Measurements from ENCODE around the gene FUT1.
"Not testable (repeated sequence)": the region's sequence is repeated elsewhere in the genome, so short reads cannot be mapped to it uniquely, and the experiment has no call there.

FUT1 gene

GRCh38 chr19:48752496-48753365 lies at the start of gene FUT1:
Gene FUT1, minus strand, starts transcription at chr19:48752641. Its CDS starts 1,360 bp downstream, at chr19:48751281.
- peak; percentile 21 to 36 for DNase-seq

DNA sequence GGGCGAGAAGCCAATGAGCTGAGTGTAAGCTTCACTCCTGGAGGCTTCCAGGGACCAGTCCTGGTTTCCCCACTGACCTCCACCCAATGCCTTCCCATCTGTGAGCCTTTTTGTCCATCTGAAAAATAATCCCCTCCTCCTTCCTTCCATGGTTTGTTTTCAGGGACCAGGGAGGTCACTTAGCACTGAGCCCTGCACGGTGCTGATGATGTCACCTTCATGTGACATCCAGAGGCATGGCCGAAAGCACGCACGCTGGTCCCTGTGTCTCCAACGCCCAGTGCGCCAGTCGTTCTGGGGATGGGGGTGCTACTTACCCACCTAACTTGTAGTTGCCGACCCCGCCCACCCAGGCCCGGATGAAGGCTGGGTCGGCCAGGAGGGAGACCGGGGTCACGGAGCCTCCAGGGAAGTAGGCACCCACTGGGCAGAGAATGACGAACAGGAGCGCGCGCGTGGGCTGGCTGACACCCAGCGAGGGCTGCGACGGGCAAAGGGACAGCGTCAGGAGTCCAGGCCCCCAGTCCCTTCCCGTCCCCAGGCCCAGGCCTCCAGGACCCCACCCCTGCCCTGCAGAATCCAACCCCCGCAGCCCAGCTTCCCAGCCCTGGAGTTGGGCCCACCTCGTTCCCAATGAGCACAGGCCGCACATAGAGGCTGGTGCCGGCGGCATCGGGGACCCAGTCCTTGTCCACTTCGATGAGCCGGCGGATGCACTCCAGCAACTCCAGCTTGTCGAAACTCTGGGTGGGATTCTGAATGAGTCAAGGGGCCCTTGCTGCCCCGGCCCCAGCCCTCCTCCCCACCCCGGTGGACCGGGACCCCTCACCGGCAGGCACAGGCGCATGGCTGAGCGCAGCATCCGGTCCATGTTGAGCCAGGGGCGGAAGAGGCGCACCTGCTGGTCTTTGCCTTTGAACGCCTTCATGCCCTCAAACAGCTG lies 47.2 kb upstream of the FUT1 start:
- DNase-seq: no peak

- DNase-seq: no peak
Observed at GRCh38 chr19:48798937-48799336, 46.5 kb upstream of the FUT1 start.

DNA sequence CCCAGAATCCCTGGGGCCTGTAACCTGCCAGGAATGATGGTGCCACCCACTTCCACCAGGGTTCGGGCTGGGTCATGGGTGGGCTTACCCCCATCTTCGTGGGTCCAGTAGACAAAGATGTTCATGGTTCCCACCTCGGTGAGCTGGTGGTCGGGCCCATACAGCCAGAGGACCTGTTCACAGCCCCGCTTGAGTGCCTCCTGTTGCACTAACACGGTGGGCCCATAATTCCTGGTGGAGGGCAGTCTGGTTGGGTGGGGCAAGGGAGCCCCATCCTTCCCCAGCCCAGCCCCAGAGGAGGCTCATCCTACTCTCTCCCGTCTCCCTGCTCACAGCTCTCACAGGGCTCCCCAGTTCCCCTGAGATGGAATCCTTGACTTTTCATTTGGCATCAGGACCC lies 44.7 kb upstream of the FUT1 start:
- DNase-seq: no peak

GRCh38 chr19:48796298-48797083 lies 44.0 kb upstream of the FUT1 start:
- no peak for DNase-seq

- DNase-seq: no peak
Observed at GRCh38 chr19:48795685-48796070, 43.2 kb upstream of the FUT1 start.

DNA sequence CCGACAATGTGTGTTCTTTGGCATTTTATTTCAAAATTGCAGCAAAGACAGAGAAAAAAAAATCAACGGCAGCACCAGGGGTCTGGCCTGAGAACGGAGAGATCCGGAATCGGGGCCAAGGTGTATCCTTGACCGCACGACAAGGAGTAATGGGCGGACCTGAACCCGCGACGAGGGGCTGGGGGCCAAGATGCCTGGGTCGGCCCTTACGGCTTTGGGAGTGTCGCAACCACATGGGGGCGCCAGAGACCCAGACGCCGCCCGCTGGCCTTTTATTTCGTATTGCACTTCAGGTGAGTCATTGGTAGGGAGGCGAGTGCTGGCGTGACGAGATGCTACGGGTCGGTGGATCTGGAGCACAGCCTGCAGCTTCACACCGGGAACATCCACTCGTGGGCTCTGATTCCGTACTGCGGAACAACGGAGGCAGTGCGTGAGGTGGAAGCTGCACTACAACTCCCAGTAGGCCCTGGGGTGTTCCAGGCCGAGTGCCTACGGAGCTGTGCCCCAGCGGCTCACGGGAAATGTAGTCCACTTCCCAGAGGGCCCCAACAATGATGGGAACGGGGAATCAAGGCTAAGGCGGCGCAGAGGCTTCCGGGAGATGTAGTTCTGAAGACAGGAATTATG lies 42.7 kb upstream of the FUT1 start:
- DNase-seq: peak; percentile 89 to 91

GRCh38 chr19:48794291-48794690 lies 41.9 kb upstream of the FUT1 start:
- DNase-seq: no peak

DNA sequence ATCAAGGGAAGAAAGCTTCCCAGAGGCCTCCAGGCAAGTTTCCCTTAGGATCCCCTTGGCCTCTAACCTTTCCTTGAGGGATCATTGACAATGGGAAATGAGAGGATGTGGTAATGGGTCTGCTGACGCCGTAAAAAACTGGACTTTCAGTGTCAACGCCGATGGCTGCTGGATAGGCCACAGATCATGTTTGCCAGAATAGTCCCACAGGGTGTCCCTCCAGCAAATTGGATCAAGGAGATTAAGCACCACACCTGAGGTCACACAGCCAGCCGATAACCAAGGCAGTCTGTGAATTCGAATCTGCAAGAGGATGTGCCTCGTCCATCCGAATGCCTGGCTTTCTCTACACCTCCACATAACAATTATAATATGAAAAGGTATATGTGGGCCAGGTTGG lies 40.8 kb upstream of the FUT1 start:
- DNase-seq: no peak

GRCh38 chr19:48787331-48787730 lies 34.9 kb upstream of the FUT1 start:
- DNase-seq: not testable (repeated sequence)

- DNase-seq: not testable (repeated sequence)
Observed at GRCh38 chr19:48786422-48786821, 34.0 kb upstream of the FUT1 start.

DNA sequence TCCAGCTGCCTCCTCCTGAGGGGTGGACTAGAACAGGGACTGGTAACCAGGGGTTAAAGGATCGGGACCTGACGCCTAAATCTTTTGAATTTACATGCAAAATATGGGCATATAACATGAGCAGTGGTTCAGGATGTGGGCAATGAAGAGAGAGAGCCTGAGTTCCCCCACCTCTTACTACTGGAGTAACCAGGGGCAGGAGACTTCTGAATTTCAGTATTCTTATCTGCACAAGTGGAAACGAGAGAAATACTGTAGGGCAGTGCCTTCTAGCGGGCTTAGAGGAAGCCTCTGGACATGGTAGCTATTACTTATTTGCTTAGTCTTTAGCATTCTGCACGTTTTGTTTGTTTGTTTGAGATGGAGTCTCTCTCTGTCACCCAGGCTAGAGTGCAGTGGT lies 32.1 kb upstream of the FUT1 start:
- DNase-seq: no peak

DNA sequence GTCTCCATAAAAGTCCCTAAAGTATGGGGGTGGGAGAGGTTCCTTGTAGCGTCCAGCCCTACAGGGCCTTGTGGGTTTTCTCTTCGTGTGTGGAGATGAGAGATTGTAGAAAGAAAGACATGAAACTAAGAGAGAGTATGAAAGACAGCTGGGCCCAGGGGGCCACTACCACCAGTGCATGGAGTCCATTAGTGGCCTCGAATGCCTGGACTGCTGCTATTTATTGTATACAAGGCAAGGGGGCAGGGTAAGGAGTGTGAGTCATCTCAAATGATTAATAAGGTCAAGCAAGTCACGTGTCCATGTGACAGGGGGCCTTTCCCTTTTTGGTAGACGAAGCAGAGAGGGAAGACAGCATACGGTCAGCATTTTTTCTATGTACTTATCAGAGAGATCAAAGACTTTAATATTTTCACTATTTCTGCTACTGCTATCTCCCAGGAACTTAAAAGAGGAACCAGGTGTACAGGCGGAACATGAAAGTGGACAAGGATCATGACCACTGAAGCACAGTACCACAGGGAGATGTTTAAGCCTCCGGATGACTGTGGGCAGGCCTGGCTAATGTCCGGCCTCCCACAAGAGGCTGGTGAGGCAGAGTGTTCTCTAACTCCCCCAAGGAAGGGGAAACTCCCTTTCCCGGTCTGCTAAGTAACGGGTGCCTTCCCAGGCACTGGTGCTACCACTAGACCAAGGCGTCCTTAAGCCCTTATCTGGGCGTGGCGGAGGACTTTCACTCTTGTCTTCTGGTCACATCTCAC lies 28.4 kb upstream of the FUT1 start:
- DNase-seq: peak; percentile 10 to 45

DNA sequence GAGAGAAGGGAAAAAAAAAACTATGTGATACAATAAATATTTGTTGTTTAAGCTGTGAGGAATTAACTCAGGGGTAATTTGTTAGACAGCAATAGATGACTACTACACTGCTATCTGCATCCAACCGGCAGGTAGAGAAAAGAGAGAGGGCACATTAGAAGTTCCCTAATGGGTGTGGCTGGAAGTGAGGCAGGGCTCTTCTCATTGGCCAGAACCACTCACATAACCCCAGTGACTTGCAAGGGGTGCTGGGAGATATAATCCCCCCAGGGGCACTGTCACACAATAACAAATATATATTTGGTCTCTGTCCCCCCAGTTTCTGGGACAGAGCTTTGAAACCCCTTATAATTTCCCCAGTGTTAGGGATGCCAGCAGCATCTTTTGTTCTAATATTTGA lies 27.2 kb upstream of the FUT1 start:
- no peak for DNase-seq

DNA sequence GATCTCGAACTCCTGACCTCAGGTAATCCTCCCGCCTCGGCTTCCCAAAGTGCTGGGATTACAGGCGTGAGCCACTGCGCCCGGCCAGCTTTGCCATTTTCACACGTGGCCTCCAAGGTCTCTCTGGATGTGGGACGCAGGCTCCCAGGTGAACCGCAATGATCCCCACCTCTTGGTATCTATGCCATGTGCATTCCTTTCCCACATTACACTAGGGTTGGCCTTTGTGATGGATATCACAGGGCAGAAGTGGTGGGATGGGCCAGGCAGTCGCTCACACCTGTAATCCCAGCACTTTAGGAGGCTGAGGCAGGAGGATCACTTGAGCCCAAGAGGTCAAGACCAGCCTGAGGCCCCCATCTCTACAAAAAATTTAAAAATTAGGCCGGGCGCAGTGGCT lies 25.3 kb upstream of the FUT1 start:
- DNase-seq: no peak

DNA sequence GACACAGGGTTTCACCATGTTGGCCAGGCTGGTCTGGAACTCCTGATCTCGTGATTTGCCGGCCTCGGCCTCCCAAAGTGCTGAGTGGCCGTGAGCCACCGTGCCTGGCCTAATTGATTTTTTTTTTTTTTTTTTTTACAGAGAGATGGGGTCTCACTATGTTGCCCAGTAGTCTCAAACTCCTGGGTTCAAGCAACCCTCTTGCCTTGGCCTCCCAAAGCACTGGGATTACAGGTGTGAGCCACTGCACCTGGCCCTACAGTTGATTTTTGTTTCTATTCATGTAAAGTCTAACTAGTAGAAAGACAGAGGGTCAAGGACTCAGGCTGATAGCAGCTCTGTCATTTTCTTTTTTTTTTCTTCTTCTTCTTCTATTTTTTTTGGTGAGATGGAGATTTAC lies 24.7 kb upstream of the FUT1 start:
- DNase-seq: no peak

DNA sequence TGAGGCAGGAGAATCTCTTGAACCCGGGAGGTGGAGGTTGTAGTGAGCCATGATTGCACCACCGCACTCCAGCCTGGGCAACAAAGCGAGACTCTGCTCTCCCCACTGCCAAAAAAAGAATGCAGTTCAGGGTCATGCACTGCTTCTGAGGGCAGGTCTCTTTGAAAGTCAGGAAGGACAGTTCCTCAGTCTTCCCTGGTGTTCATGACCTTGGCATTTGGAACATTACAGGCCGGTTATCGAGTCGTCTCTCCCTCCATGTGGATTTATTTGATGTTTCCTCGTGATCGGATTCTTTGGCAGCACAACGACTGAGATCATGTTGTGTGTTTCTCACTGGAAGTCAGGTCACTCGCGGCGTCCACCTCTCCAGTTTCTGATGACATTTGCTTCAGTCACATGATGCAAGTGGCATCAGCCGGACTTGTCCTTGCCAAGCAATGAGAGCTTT lies 20.1 kb upstream of the FUT1 start:
- DNase-seq: no peak

DNA sequence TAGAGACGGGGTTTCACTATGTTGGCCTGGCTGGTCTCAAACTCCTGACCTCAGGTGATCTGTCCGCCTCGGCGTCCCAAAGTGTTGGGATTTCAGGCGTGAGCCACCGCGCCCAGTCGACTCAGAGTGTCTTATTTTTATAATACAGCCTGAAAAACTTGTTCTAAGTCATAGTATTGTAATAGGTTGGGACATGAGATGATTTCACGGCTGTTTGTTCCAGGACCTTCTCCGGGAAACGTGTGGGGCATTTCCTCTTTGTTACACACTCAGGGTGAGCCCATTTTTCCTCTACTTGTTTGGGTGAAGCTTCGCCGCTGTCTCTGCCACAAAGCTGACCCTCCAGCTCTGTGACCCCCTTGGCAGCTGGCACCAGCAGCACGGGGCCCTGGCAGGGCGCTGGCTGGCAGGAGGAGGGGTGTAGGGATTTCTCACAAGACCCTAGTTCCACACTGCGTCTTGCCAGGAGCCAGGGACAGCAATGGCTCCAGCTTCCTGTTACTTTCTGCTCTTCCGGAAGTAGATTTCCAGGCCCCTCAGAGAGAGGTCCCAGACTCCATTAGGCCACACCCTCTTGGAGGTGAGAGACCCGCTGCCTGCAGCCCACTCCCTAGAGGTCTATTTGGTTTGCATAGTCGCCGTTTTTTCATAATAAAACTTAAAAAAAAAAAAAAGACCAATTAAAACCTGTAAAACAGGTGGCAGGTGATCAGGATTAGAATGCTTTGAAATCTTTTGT lies 18.5 kb upstream of the FUT1 start:
- DNase-seq: no peak

DNA sequence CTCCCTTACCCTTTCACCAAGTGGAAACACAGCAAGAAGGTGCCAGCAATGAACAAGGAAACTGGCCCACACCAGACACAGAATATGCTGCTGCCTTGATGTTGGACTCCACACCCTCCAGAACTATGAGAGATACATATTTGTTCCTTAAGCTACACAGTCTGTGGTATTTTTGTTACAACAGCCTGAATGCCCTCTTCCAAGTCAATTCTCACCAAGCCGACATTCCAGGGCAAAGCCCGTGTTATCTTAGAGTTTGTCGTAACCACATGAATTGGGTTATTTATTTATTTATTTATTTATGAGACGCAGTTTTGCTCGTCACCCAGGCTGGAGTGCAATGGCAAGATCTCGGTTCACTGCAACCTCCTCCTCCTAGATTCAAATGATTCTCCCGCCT lies 17.8 kb upstream of the FUT1 start:
- DNase-seq: no peak

- DNase-seq: no peak
Observed at GRCh38 chr19:48768994-48769713, 16.7 kb upstream of the FUT1 start.
